SU-DHL-6 (cell line): ENCODE results near the gene SEPTIN1.

Experiments used
- H2AFZ ChIP-seq: fragments of 200-600 bp; sonication (generic); 2 replicates; pipeline ENCODE4 v1.6.1; 2014; ENCODE audit warnings: low read depth, mild to moderate bottlenecking, moderate library complexity, mixed read lengths, antibody characterized with exemption, low read length; ENCODE audit not compliant: severe bottlenecking
- H3F3A ChIP-seq: fragments of 200-600 bp; shearing (Covaris generic); 2 replicates; pipeline ENCODE4 v1.6.0; 2016; ENCODE audit warnings: antibody characterized with exemption, mild to moderate bottlenecking; ENCODE audit not compliant: insufficient read depth
- H3K27ac ChIP-seq: fragments of 200-600 bp; sonication (generic); 2 replicates; pipeline ENCODE4 v1.5.1; 2016; ENCODE audit warnings: low read depth, mild to moderate bottlenecking, low read length, moderate library complexity, mixed read lengths
- H3K27me3 ChIP-seq: fragments of 200-600 bp; sonication (generic), shearing (Covaris generic); 2 replicates; pipeline ENCODE4 v1.6.0; 2014; ENCODE audit warnings: mild to moderate bottlenecking, low read length
- H3K36me3 ChIP-seq: fragments of 200-600 bp; sonication (generic); 2 replicates; pipeline ENCODE4 v1.6.1; 2014; ENCODE audit warnings: mild to moderate bottlenecking, low read length, mixed read lengths
- H3K4me2 ChIP-seq: fragments of 300-600, 200-600 bp; shearing (Covaris generic), sonication (generic); 2 replicates; pipeline ENCODE4 v1.6.0; 2014; ENCODE audit warnings: low read length, low read depth, mild to moderate bottlenecking; ENCODE audit not compliant: poor library complexity, severe bottlenecking
- H3K4me3 ChIP-seq: fragments of 200-600 bp; sonication (generic); 2 replicates; pipeline ENCODE4 v1.5.1; 2014; ENCODE audit warnings: antibody characterized with exemption, low read length, mild to moderate bottlenecking, mixed read lengths; ENCODE audit not compliant: insufficient read depth, poor library complexity, severe bottlenecking
- H3K79me2 ChIP-seq: fragments of 200-600 bp; sonication (generic); 2 replicates; pipeline ENCODE4 v1.6.1; 2014; ENCODE audit warnings: mild to moderate bottlenecking, low read length, moderate library complexity; ENCODE audit not compliant: insufficient read depth
- H3K9ac ChIP-seq: fragments of 200-600 bp; sonication (generic); 2 replicates; pipeline ENCODE4 v1.7.0; 2014; ENCODE audit warnings: mild to moderate bottlenecking, low read length
- H3K9me2 ChIP-seq: fragments of 200-600 bp; sonication (generic); replicated peaks from 2 replicates; pipeline ENCODE4 v1.6.1; 2014; ENCODE audit warnings: low read length; ENCODE audit not compliant: insufficient read depth
- H3K9me3 ChIP-seq: fragments of 200-600 bp; sonication (generic); 2 replicates; pipeline ENCODE4 v1.6.1; 2014; ENCODE audit warnings: low read length, mixed read lengths; ENCODE audit not compliant: insufficient read depth
- H4K20me1 ChIP-seq: fragments of 200-600 bp; sonication (generic); 2 replicates; pipeline ENCODE4 v1.6.1; 2014; ENCODE audit warnings: low read depth, mild to moderate bottlenecking, antibody characterized with exemption, low read length, moderate library complexity, mixed read lengths
- CTCF ChIP-seq: fragments of 200-600 bp; sonication (generic); IDR thresholded peaks from one replicate; pipeline ENCODE4 v1.5.1; 2017; ENCODE audit warnings: antibody characterized with exemption, mild to moderate bottlenecking, low read length, moderate library complexity; ENCODE audit not compliant: insufficient read depth, poor library complexity, severe bottlenecking
- EZH2phosphoT487 ChIP-seq: fragments of 200-600 bp; sonication (generic), shearing (Covaris generic); conservative IDR thresholded peaks from 2 replicates; pipeline ENCODE4 v1.6.1; 2018; ENCODE audit warnings: mild to moderate bottlenecking, antibody characterized with exemption, low read length, moderate library complexity, mixed read lengths

SEPTIN1 gene

GRCh38 chr16:30367349-30368009 is 14.9 kb downstream of the SEPTIN1 start:
- Histone ChIP-seq H2AFZ (no peak overlapping the region), H3K27ac (0 out of 2 replicates have a peak overlapping the region, but pooled peaks have one; percentile 44), H3K9me2 (no peaks in the 10 kb centered on the region), H3K9me3 (no peaks in the 10 kb centered on the region), H4K20me1 (no peaks in the 10 kb centered on the region; the same call in 1 of the 2 replicates), H3K27me3 (no peaks in the 10 kb centered on the region), H3K9ac (peak overlapping the region; percentile 96), H3F3A (peaks cover 13% of the 10 kb centered on the region), H3K4me3 (peak overlapping the region; percentile 73), H3K36me3 (0 out of 2 replicates have a peak, but pooled peaks cover 1% of the 10 kb centered on the region), H3K79me2 (peaks cover 74% of the 10 kb centered on the region), H3K4me2 (peak overlapping the region; percentile 83)
- TF ChIP-seq CTCF (no peak), EZH2phosphoT487 (no peak)

- peaks cover 3% of the 10 kb centered on the region; the same call in 1 of the 2 replicates for H3F3A ChIP-seq
- H4K20me1 ChIP-seq, result no peaks in the 10 kb centered on the region; the same call in 1 of the 2 replicates
- H3K27ac ChIP-seq, result no peak overlapping the region
- TF ChIP-seq EZH2phosphoT487, result no peak
- TF ChIP-seq CTCF, result no peak
- H3K79me2 ChIP-seq, result peaks cover 77% of the 10 kb centered on the region
- H2AFZ ChIP-seq, result no peak overlapping the region
- H3K9me3 ChIP-seq, result no peaks in the 10 kb centered on the region
- H3K9me2 ChIP-seq, result no peaks in the 10 kb centered on the region
- H3K4me3 ChIP-seq, result no peak overlapping the region
- H3K9ac ChIP-seq, result peak overlapping the region; percentile 96; the same call in 1 of the 2 replicates
- H3K4me2 ChIP-seq, result peak overlapping the region; percentile 83
- H3K36me3 ChIP-seq, result peaks cover 5% of the 10 kb centered on the region; the same call in 1 of the 2 replicates
- H3K27me3 ChIP-seq, result no peaks in the 10 kb centered on the region
Measured at GRCh38 chr16:30366511-30366910, 15.8 kb downstream of the SEPTIN1 start.

- no peaks in the 10 kb centered on the region for H3F3A ChIP-seq
- H4K20me1 ChIP-seq, result no peaks in the 10 kb centered on the region; the same call in 1 of the 2 replicates
- H2AFZ ChIP-seq, result no peak overlapping the region
- H3K9me3 ChIP-seq, result no peaks in the 10 kb centered on the region
- TF ChIP-seq CTCF, result no peak
- TF ChIP-seq EZH2phosphoT487, result no peak
- H3K79me2 ChIP-seq, result peaks cover 83% of the 10 kb centered on the region
- no peaks in the 10 kb centered on the region for H3K27me3 ChIP-seq
- no peak overlapping the region for H3K9ac ChIP-seq
- no peak overlapping the region for H3K4me2 ChIP-seq
- H3K4me3 ChIP-seq, result no peak overlapping the region
- H3K36me3 ChIP-seq, result peaks cover 5% of the 10 kb centered on the region; the same call in 1 of the 2 replicates
- H3K9me2 ChIP-seq, result no peaks in the 10 kb centered on the region
- no peak overlapping the region for H3K27ac ChIP-seq
Measured at GRCh38 chr16:30365200-30365599, 17.2 kb downstream of the SEPTIN1 start.
